Calu3 (cell line): Measurements from ENCODE around the gene PTPRF. TPM values are rescaled to one million over a fixed set of nuclear protein-coding genes. Genes with fewer than 3 reads are reported as not detected.

Source experiments
- BruUV-seq: library from RNA; stranded (reverse); fragments of 400-500 nt; replicated peaks from 2 replicates; lab custom pipeline; 2021; lab: Mats Ljungman, UMichigan
- CTCF ChIA-PET: fragments of 300-600 bp; sonication (Branson Sonifier 250); formaldehyde crosslinking; loops from one replicate; lab custom pipeline; 2022; ENCODE audit warnings: antibody characterized with exemption; lab: Charles Lee
- DNase-seq: peaks from one replicate; pipeline ENCODE4 v3.0.0; 2022
- H3K27ac Mint-ChIP-seq: one replicate; pipeline ENCODE4 v1.8.0; 2022; ENCODE audit warnings: mixed read lengths; ENCODE audit not compliant: unreplicated experiment
- H3K27me3 Mint-ChIP-seq: one replicate; pipeline ENCODE4 v1.8.0; 2022; ENCODE audit warnings: mixed read lengths; ENCODE audit not compliant: unreplicated experiment
- H3K36me3 Mint-ChIP-seq: one replicate; pipeline ENCODE4 v1.8.0; 2022; ENCODE audit warnings: mild to moderate bottlenecking, moderate library complexity, mixed read lengths; ENCODE audit not compliant: insufficient read depth, unreplicated experiment
- H3K4me1 Mint-ChIP-seq: one replicate; pipeline ENCODE4 v1.8.0; 2022; ENCODE audit warnings: mild to moderate bottlenecking, low read depth, mixed read lengths; ENCODE audit not compliant: unreplicated experiment
- H3K4me3 Mint-ChIP-seq: one replicate; pipeline ENCODE4 v1.8.0; 2022; ENCODE audit warnings: mild to moderate bottlenecking, low read depth, moderate library complexity, mixed read lengths; ENCODE audit not compliant: unreplicated experiment
- H3K9me3 Mint-ChIP-seq: one replicate; pipeline ENCODE4 v1.8.0; 2022; ENCODE audit warnings: low read depth, mixed read lengths; ENCODE audit not compliant: unreplicated experiment
- CTCF ChIP-seq: fragments of 200-600 bp; IDR thresholded peaks from one replicate; pipeline ENCODE4 v1.8.0; 2022; ENCODE audit warnings: antibody characterized with exemption; ENCODE audit not compliant: unreplicated experiment
- intact Hi-C: fragments of 100-400 bp; cut with micrococcal nuclease; formaldehyde crosslinking; loops from one replicate; pipeline ENCODE4 v1.10.0; 2022; ENCODE audit not compliant: unreplicated experiment
- total RNA-seq: library from RNA; stranded (reverse); gene quantifications from 2 replicates; pipeline ENCODE4 v1.2.3, GENCODE V29; 2022

Gene PTPRF
- total RNA-seq, 1 experiment from 2014 or later, result 318 TPM

GRCh38 chr1:43526002-43526401, 4.7 kb upstream of the PTPRF start:
- intact Hi-C loops, result loop anchor here (5.0 kb wide), 2 partner anchors 56 to 74 kb away; partner anchors contain the start of gene HYI
- Mint-ChIP-seq H3K36me3 (peaks cover 21% of the 10 kb centered on the region), H3K9me3 (peaks cover 10% of the 10 kb centered on the region), H3K4me1 (peaks cover 54% of the 10 kb centered on the region), H3K4me3 (no peak overlapping the region), H3K27ac (peak overlapping the region; percentile 3), H3K27me3 (no peaks in the 10 kb centered on the region)
- no TSS peak for BruUV-seq
- DNase-seq, result peak; percentile 60
- CTCF ChIA-PET, result interaction anchor here (0.7 to 1.5 kb wide), 2 partner anchors 79 to 124 kb away, joined by 3 to 4 read pairs; partner anchors contain the start of gene KDM4A
- TF ChIP-seq CTCF, result no peak

DNA sequence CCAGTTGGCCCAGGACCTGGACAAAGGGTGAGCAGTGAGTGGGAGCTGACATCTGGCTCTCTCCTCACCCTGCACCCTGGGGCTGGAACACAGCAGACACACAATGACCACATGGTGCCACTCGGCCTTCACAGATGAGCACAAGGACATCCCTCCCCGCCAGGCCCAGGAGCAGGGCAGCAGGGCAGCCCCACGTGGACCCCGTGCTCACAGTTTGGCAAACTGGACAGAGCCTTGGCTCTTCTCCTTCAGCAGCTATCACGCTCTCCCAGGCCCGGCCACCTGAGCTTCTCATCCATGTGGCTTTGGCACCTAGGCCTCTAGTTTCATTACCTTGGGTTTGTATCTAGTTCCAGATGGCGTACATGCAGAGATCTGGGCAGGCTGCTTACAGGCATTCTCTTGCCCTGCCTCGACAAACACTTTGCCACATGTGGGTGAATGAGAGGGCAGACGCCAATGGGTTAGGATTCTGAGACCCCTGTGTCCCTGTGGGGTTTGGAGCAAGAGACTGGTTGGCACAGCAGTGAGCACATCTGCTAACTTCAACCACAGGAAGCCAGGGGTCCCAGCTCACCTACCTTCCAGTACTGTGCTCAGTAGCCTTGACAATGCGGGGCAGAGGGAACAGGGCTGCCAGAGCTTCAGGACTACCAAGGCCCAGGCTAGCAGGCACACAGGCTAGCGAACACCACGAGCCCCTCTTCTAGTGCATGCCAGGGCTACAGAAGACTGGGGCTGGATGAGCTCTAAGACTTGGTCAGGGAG, 3.4 kb upstream of the PTPRF start:
- H3K9me3 Mint-ChIP-seq, result peaks cover 9% of the 10 kb centered on the region
- intact Hi-C loops, result loop anchor here (5.0 kb wide), 2 partner anchors 55 to 75 kb away; partner anchors contain the start of gene HYI
- CTCF ChIA-PET, result interaction anchor here (0.9 to 1.0 kb wide), 3 partner anchors 55 to 407 kb away, joined by 3 to 4 read pairs (median 3); no protein-coding TSS in a partner anchor
- no peak overlapping the region for H3K4me3 Mint-ChIP-seq
- H3K27me3 Mint-ChIP-seq, result no peaks in the 10 kb centered on the region
- H3K36me3 Mint-ChIP-seq, result peaks cover 30% of the 10 kb centered on the region
- DNase-seq, result no peak
- peaks cover 57% of the 10 kb centered on the region for H3K4me1 Mint-ChIP-seq
- H3K27ac Mint-ChIP-seq, result no peak overlapping the region
- no peak for TF ChIP-seq CTCF
- no TSS peak for BruUV-seq

GRCh38 chr1:43529206-43529731, 1.4 kb upstream of the PTPRF start:
- TF ChIP-seq CTCF, result peak; percentile 88
- Mint-ChIP-seq H3K27me3 (no peaks in the 10 kb centered on the region), H3K4me3 (no peak overlapping the region), H3K9me3 (no peaks in the 10 kb centered on the region), H3K27ac (no peak overlapping the region), H3K4me1 (peaks cover 61% of the 10 kb centered on the region), H3K36me3 (peaks cover 32% of the 10 kb centered on the region)
- peak; percentile 88 for DNase-seq
- CTCF ChIA-PET, result interaction anchor here (0.8 to 1.8 kb wide), 2 partner anchors 121 to 406 kb away, joined by 4 to 8 read pairs; partner anchors contain the start of gene KDM4A
- intact Hi-C loops, result loop anchor here (5.0 kb wide), 2 partner anchors 53 to 77 kb away; partner anchors contain the start of gene HYI
- BruUV-seq, result no TSS peak

- peak; percentile 64 for DNase-seq
- Mint-ChIP-seq H3K9me3 (no peaks in the 10 kb centered on the region), H3K4me3 (peak overlapping the region; percentile 90), H3K4me1 (peaks cover 53% of the 10 kb centered on the region), H3K27ac (peak overlapping the region; percentile 94), H3K27me3 (no peaks in the 10 kb centered on the region), H3K36me3 (peaks cover 27% of the 10 kb centered on the region)
- no TSS peak for BruUV-seq
- intact Hi-C loops, result no loop called here
- no peak for TF ChIP-seq CTCF
- CTCF ChIA-PET, result interaction anchor here (0.6 to 1.8 kb wide), 5 partner anchors 18 to 232 kb away, joined by 3 to 8 read pairs (median 3); partner anchors contain the start of gene KDM4A
Measured at GRCh38 chr1:43531107-43531905, 623 bp downstream of the PTPRF start.
